ENCODE results near the gene NSD2.
"Not testable (repeated sequence)": the region's sequence is repeated elsewhere in the genome, so short reads cannot be mapped to it uniquely, and the experiment has no call there.

Gene NSD2

GRCh38 chr4:1987296-1987695 is 116.1 kb downstream of the NSD2 start:
- DNase-seq: peak in 3 of 42 donors; percentile 11 to 34 (median 11)
- intact Hi-C loops (cut with DNase I): no loop called here

GRCh38 chr4:1987721-1988326 is 116.6 kb downstream of the NSD2 start:
- peak in 4 of 42 donors; percentile 6 to 39 (median 13) for DNase-seq
- intact Hi-C loops (cut with DNase I): no loop called here

GRCh38 chr4:1988327-1988724 is 117.1 kb downstream of the NSD2 start:
- intact Hi-C loops (cut with DNase I): no loop called here

GRCh38 chr4:1989533-1990347 is 118.5 kb downstream of the NSD2 start:
- peak in 7 of 42 donors; percentile 2 to 30 (median 12) for DNase-seq
- intact Hi-C loops (cut with DNase I): no loop called here

More at GRCh38 chr4:1988327-1988724, 117.1 kb downstream of the NSD2 start:
- peak in 1 of 42 donors; percentile 8 for DNase-seq

GRCh38 chr4:1990348-1990645 is 119.1 kb downstream of the NSD2 start:
- DNase-seq: peak in 5 of 42 donors; percentile 5 to 32 (median 13)
- intact Hi-C loops (cut with DNase I): no loop called here

GRCh38 chr4:1990676-1991075 is 119.5 kb downstream of the NSD2 start:
- intact Hi-C loops (cut with DNase I): no loop called here
- DNase-seq: peak in 2 of 42 donors; percentile 3 to 11

GRCh38 chr4:1991087-1991486 is 119.9 kb downstream of the NSD2 start:
- intact Hi-C loops (cut with DNase I): no loop called here
- DNase-seq: peak in 5 of 42 donors; percentile 1 to 31 (median 6)

- DNase-seq: peak in 9 of 42 donors; percentile 3 to 42 (median 14)
- intact Hi-C loops (cut with DNase I): no loop called here
These were observed 120.6 kb downstream of the NSD2 start for GRCh38 chr4:1991596-1992434.

- intact Hi-C loops (cut with DNase I): no loop called here
- peak in 10 of 42 donors; percentile 2 to 38 (median 8) for DNase-seq
These were observed 121.4 kb downstream of the NSD2 start for GRCh38 chr4:1992468-1993168.

GRCh38 chr4:1993169-1993516 is 122.0 kb downstream of the NSD2 start:
- intact Hi-C loops (cut with DNase I): no loop called here
- DNase-seq: peak in 7 of 42 donors; percentile 5 to 38 (median 11)

GRCh38 chr4:1993718-1994516 is 122.7 kb downstream of the NSD2 start:
- peak in 8 of 42 donors; percentile 1 to 34 (median 12) for DNase-seq
- intact Hi-C loops (cut with DNase I): not testable (repeated sequence)

GRCh38 chr4:1994938-1995337 is 123.7 kb downstream of the NSD2 start:
- intact Hi-C loops (cut with DNase I): no loop called here
- DNase-seq: peak in 6 of 42 donors; percentile 1 to 21 (median 14)

- intact Hi-C loops (cut with DNase I): no loop called here
- no peak for DNase-seq
These were observed 125.8 kb downstream of the NSD2 start for GRCh38 chr4:1996866-1997611.

- intact Hi-C loops (cut with DNase I): no loop called here
- DNase-seq: peak in 3 of 42 donors; percentile 1 to 11 (median 4)
These were observed 126.5 kb downstream of the NSD2 start for GRCh38 chr4:1997712-1998111.

GRCh38 chr4:1998296-1998695 is 127.1 kb downstream of the NSD2 start:
- peak in 1 of 42 donors; percentile 22 for DNase-seq
- intact Hi-C loops (cut with DNase I): no loop called here

- DNase-seq; intact Hi-C loops (cut with DNase I): not testable (repeated sequence)
These were observed 128.1 kb downstream of the NSD2 start for GRCh38 chr4:1999308-1999707.

- intact Hi-C loops (cut with DNase I); DNase-seq: not testable (repeated sequence)
These were observed 132.2 kb downstream of the NSD2 start for GRCh38 chr4:2003361-2003760.

- DNase-seq: no peak
These were observed 135.2 kb downstream of the NSD2 start for GRCh38 chr4:2006367-2006766.

More at GRCh38 chr4:2006367-2006766, 135.2 kb downstream of the NSD2 start:
- intact Hi-C loops (cut with DNase I): no loop called here
